ENCODE measurements around the gene BRI3BP. TPM values are rescaled to one million over a fixed set of nuclear protein-coding genes. Genes with fewer than 3 reads are reported as not detected.

The BRI3BP gene
- total and polyA plus RNA-seq, 10 donors: 3.3 to 13.4 (median 11.9) TPM

DNA sequence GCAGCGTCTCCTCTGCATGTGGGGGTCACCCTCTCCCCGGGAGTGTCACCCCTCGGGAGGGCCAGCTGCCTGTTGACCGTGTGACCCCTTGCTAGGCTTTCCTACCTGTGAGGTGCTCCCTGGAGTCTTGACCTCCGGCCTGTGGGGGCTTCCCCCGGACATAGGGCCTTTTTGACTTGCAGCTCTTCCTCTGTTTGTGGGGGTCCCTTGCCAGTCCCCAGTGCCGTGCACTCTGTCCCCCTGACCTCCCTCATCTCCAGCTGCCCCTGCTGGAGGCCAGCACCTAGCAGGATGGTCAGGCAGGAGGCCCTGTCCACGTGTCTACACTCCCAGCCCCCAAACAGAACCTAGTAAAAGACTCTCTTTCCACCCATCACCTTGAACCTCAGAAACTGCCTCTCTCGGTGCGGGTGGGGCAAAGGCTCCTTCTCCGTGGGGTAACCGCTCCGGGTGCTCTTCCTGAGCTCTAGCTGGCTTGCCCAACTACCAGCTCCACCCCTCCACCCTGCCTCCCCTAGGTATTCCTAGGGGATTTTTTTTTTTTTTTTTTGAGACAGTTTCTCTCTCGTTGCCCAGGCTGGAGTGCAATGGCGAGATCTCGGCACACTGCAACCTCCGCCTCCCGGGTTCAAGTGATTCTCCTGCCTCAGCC, 72.6 kb downstream of the BRI3BP start:
- 45 to 60% (median 52%) methylated on average over 18 of the region's 18 CpGs for WGBS, 5 donors
- H3K4me3 ChIP-seq: peak overlapping the region; percentile 57 to 84 (median 75)
- intact Hi-C loops (cut with DNase I; ENCODE audit: low total_unique reads): no loop called here
- peaks cover 0 to 12% (median 0%) of the 10 kb centered on the region in 6 donors for H3K36me3 ChIP-seq
- H3K27ac ChIP-seq: peak overlapping the region in 4 of 8 donors; percentile 71 to 82 (median 77)
- TF ChIP-seq POLR2AphosphoS5 (IDR thresholded peaks at IDR 0.05) (no peak), POLR2A (IDR thresholded peaks at IDR 0.05) (no peak)
- TF ChIP-seq, protein P1, sequence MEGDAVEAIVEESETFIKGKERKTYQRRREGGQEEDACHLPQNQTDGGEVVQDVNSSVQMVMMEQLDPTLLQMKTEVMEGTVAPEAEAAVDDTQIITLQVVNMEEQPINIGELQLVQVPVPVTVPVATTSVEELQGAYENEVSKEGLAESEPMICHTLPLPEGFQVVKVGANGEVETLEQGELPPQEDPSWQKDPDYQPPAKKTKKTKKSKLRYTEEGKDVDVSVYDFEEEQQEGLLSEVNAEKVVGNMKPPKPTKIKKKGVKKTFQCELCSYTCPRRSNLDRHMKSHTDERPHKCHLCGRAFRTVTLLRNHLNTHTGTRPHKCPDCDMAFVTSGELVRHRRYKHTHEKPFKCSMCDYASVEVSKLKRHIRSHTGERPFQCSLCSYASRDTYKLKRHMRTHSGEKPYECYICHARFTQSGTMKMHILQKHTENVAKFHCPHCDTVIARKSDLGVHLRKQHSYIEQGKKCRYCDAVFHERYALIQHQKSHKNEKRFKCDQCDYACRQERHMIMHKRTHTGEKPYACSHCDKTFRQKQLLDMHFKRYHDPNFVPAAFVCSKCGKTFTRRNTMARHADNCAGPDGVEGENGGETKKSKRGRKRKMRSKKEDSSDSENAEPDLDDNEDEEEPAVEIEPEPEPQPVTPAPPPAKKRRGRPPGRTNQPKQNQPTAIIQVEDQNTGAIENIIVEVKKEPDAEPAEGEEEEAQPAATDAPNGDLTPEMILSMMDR (IDR thresholded peaks at IDR 0.05 in 8 of 11, conservative IDR thresholded peaks at IDR 0.05 in 3 of 11): no peak
- peaks cover 0 to 12% (median 0%) of the 10 kb centered on the region in 7 donors for H3K27me3 ChIP-seq (replicated peaks in 1 of 7)
- peaks cover 0 to 8% (median 6%) of the 10 kb centered on the region in 8 donors for H3K9me3 ChIP-seq
- no peak for DNase-seq
- peaks cover 5 to 28% (median 21%) of the 10 kb centered on the region in 6 donors for H3K4me1 ChIP-seq

DNA sequence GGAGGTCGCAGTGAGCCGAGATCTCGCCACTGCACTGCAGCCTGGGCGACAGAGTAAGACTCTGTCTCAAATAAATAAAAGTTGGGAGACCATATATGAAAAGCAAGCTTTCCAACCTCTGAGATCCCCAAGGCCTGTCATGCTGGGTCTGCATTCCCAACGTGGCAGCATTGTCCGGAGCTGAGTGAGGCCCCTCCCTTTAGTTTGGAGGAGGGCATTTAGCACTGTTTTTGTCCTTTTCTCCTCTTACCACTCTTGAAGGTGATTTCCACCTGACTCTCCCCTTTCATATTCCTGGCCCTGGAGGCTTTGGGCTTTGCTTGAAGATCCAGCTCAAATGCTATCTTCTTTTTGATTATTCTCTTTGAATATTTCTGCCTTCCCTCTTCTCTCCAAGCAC, 74.9 kb downstream of the BRI3BP start:
- Histone ChIP-seq H3K4me3 (no peak overlapping the region), H3K27ac (no peak overlapping the region), H3K4me1 (peaks cover 5 to 28% (median 21%) of the 10 kb centered on the region in 6 donors), H3K36me3 (peaks cover 0 to 17% (median 0%) of the 10 kb centered on the region in 6 donors), H3K27me3 (replicated peaks in 1 of 7) (peaks cover 0 to 12% (median 0%) of the 10 kb centered on the region in 7 donors), H3K9me3 (no peaks in the 10 kb centered on the region)
- TF ChIP-seq POLR2AphosphoS5 (IDR thresholded peaks at IDR 0.05): no peak
- TF ChIP-seq, protein P1 (IDR thresholded peaks at IDR 0.05 in 8 of 11, conservative IDR thresholded peaks at IDR 0.05 in 3 of 11): no peak
- TF ChIP-seq POLR2A (IDR thresholded peaks at IDR 0.05): no peak
- DNase-seq: peak; percentile 23
- intact Hi-C loops (cut with DNase I; ENCODE audit: low total_unique reads): no loop called here
- WGBS, 5 donors: 85 to 95% (median 90%) methylated on average over 6 of the region's 6 CpGs

DNA sequence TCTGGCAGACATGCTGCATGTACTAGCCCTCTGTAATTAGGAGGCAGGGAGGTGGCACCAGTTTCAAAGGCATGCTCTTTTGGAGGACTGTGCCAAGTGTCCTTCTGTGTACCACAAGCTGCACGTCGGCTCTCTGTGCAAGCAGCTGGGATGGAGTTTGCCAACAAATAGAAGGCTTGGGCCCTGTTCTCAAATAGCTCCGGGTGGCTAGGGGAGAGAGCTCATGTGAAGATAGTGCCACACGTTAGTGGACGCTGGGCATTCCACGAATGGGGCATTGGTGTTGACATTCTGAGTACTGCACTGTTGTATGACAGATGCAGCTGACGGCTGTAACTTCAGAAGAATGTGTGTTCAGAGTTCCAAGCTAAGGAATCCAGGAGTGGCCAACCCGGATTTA, 76.2 kb downstream of the BRI3BP start:
- peaks cover 4 to 23% (median 15%) of the 10 kb centered on the region in 6 donors for H3K4me1 ChIP-seq
- intact Hi-C loops (cut with DNase I; ENCODE audit: low total_unique reads): no loop called here
- DNase-seq: peak; percentile 54
- no peaks in the 10 kb centered on the region for H3K27me3 ChIP-seq (replicated peaks in 1 of 7)
- TF ChIP-seq POLR2AphosphoS5 (IDR thresholded peaks at IDR 0.05) (no peak), POLR2A (IDR thresholded peaks at IDR 0.05) (no peak)
- TF ChIP-seq, protein P1 (IDR thresholded peaks at IDR 0.05 in 8 of 11, conservative IDR thresholded peaks at IDR 0.05 in 3 of 11): no peak
- 89 to 96% (median 93%) methylated on average over 8 of the region's 8 CpGs for WGBS, 5 donors
- H3K4me3 ChIP-seq: no peak overlapping the region
- H3K36me3 ChIP-seq: peaks cover 0 to 24% (median 0%) of the 10 kb centered on the region in 6 donors
- H3K27ac ChIP-seq: no peak overlapping the region
- no peaks in the 10 kb centered on the region for H3K9me3 ChIP-seq

DNA sequence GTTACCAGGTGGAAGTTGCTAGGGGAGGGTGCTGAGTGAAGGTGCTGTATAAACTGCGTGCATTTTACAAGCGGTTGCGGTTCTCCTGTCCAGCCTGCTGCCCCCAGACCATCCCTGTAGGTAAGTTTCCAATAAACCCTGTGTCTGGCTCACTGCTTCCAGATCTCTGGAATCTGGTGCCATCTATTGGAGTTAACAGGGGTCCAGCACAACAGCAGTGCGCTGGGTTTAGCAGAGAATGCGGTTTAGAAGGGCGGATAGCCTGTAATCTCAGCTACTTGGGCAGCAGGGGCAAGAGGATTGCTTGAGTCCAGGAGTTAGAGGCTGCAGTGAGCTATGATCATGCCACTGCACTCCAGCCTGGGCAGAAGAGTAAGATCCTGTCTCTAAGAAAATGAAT, 76.7 kb downstream of the BRI3BP start:
- TF ChIP-seq, protein P1 (IDR thresholded peaks at IDR 0.05 in 8 of 11, conservative IDR thresholded peaks at IDR 0.05 in 3 of 11): no peak
- TF ChIP-seq POLR2AphosphoS5 (IDR thresholded peaks at IDR 0.05) (no peak), POLR2A (IDR thresholded peaks at IDR 0.05) (no peak)
- H3K27ac ChIP-seq: no peak overlapping the region
- H3K9me3 ChIP-seq: no peaks in the 10 kb centered on the region
- no peak overlapping the region for H3K4me3 ChIP-seq
- H3K4me1 ChIP-seq: peaks cover 0 to 18% (median 11%) of the 10 kb centered on the region in 6 donors
- H3K27me3 ChIP-seq (replicated peaks in 1 of 7): no peaks in the 10 kb centered on the region
- WGBS, 5 donors: 91 to 95% (median 92%) methylated on average over 6 of the region's 6 CpGs
- intact Hi-C loops (cut with DNase I; ENCODE audit: low total_unique reads): no loop called here
- DNase-seq: no peak
- H3K36me3 ChIP-seq: peaks cover 0 to 29% (median 0%) of the 10 kb centered on the region in 6 donors
